HCT116 (cell line): ENCODE measurements around the gene DPF3.

Experiments used
- CTCF ChIP-seq, 3 experiments: fragments of 200-600 bp in 1 of 3; sonication (generic) in 1 of 3; IDR thresholded peaks in 2 of 3; conservative IDR thresholded peaks in 1 of 3; 2 replicates each; pipeline ENCODE4 v1.5.1; 2012 to 2017; ENCODE audit warnings: low read depth in 2 of 3, low read length in 2 of 3, antibody characterized with exemption in 1 of 3, borderline replicate concordance in 1 of 3, control low read depth in 1 of 3, mild to moderate bottlenecking in 1 of 3, mixed read lengths in 1 of 3, mixed run types in 1 of 3, moderate library complexity in 1 of 3; ENCODE audit not compliant: insufficient read depth in 1 of 3
- EGR1 ChIP-seq: IDR thresholded peaks from 2 replicates; pipeline ENCODE4 v1.6.1; 2012; ENCODE audit warnings: low read depth
- EZH2 ChIP-seq: fragments of 200-600 bp; sonication (generic); IDR thresholded peaks from 2 replicates; pipeline ENCODE4 v1.6.1; 2017; ENCODE audit warnings: antibody characterized with exemption, mixed run types
- EZH2phosphoT487 ChIP-seq: fragments of 200-600 bp; IDR thresholded peaks from 2 replicates; pipeline ENCODE4 v1.6.1; 2018; ENCODE audit warnings: antibody characterized with exemption, borderline replicate concordance
- POLR2A ChIP-seq: IDR thresholded peaks from 2 replicates; pipeline ENCODE4 v1.7.0; 2011; ENCODE audit warnings: borderline replicate concordance; ENCODE audit not compliant: insufficient read depth, insufficient read length; ENCODE audit errors: extremely low read depth
- POLR2AphosphoS5 ChIP-seq: IDR thresholded peaks from 2 replicates; pipeline ENCODE4 v1.6.1; 2011; ENCODE audit warnings: mild to moderate bottlenecking, low read depth, low read length, moderate library complexity
- RAD21 ChIP-seq: IDR thresholded peaks from 2 replicates; pipeline ENCODE4 v1.6.1; 2012; ENCODE audit warnings: low read depth, mild to moderate bottlenecking
- TCF7L2 ChIP-seq: IDR thresholded peaks from 2 replicates; pipeline ENCODE4 v1.7.0; 2011; ENCODE audit warnings: borderline replicate concordance, inconsistent platforms; ENCODE audit not compliant: insufficient read depth, insufficient read length; ENCODE audit errors: extremely low read depth
- ZNF274 ChIP-seq: fragments of 200-500 bp; sonication (Bioruptor generic); IDR thresholded peaks from 2 replicates; pipeline ENCODE4 v1.6.1; 2014; ENCODE audit warnings: mild to moderate bottlenecking, low read depth, low read length, inconsistent platforms
- TF ChIP-seq, protein P1 (sequence below): IDR thresholded peaks from 2 replicates; pipeline ENCODE4 v1.6.1; 2012; ENCODE audit warnings: low read depth
- TF ChIP-seq, protein P2 (sequence below): IDR thresholded peaks from 2 replicates; pipeline ENCODE4 v1.6.1; 2012

GRCh38 chr14:72632727-72633126 is 261.2 kb downstream of the DPF3 start:
- TF ChIP-seq POLR2AphosphoS5 (no peak), CTCF (IDR thresholded peaks at IDR 0.05 in 2 of 3, conservative IDR thresholded peaks at IDR 0.05 in 1 of 3; ENCODE audit: borderline replicate concordance in 1 of 3, insufficient read depth in 1 of 3, low read depth in 2 of 3, low read length in 2 of 3) (no peak), ZNF274 (no peak), POLR2A (no peak), EZH2 (no peak), EGR1 (no peak), TCF7L2 (no peak), EZH2phosphoT487 (no peak), RAD21 (no peak)
- TF ChIP-seq, protein P1, sequence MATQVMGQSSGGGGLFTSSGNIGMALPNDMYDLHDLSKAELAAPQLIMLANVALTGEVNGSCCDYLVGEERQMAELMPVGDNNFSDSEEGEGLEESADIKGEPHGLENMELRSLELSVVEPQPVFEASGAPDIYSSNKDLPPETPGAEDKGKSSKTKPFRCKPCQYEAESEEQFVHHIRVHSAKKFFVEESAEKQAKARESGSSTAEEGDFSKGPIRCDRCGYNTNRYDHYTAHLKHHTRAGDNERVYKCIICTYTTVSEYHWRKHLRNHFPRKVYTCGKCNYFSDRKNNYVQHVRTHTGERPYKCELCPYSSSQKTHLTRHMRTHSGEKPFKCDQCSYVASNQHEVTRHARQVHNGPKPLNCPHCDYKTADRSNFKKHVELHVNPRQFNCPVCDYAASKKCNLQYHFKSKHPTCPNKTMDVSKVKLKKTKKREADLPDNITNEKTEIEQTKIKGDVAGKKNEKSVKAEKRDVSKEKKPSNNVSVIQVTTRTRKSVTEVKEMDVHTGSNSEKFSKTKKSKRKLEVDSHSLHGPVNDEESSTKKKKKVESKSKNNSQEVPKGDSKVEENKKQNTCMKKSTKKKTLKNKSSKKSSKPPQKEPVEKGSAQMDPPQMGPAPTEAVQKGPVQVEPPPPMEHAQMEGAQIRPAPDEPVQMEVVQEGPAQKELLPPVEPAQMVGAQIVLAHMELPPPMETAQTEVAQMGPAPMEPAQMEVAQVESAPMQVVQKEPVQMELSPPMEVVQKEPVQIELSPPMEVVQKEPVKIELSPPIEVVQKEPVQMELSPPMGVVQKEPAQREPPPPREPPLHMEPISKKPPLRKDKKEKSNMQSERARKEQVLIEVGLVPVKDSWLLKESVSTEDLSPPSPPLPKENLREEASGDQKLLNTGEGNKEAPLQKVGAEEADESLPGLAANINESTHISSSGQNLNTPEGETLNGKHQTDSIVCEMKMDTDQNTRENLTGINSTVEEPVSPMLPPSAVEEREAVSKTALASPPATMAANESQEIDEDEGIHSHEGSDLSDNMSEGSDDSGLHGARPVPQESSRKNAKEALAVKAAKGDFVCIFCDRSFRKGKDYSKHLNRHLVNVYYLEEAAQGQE: no peak
- TF ChIP-seq, protein P2, sequence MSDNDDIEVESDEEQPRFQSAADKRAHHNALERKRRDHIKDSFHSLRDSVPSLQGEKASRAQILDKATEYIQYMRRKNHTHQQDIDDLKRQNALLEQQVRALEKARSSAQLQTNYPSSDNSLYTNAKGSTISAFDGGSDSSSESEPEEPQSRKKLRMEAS: no peak
